H9 (cell line): Measurements from ENCODE around the gene ANKRD13D. TPM values are rescaled to one million over a fixed set of nuclear protein-coding genes. Genes with fewer than 3 reads are reported as not detected.

ENCODE experiments used
- DNase-seq: peaks from one replicate; pipeline ENCODE4 v3.0.0-alpha.2; 2017
- H2AFZ ChIP-seq: one replicate; pipeline ENCODE4 v1.6.1; 2013; ENCODE audit warnings: mild to moderate bottlenecking, low read length, control low read depth, moderate library complexity
- H2AK5ac ChIP-seq: 2 replicates; pipeline ENCODE4 v1.6.1; 2013; ENCODE audit warnings: low read length, control low read depth, mixed read lengths; ENCODE audit not compliant: insufficient read length
- H2BK120ac ChIP-seq: one replicate; pipeline ENCODE4 v1.6.1; 2013; ENCODE audit warnings: low read depth, mild to moderate bottlenecking, low read length, control low read depth, inconsistent platforms; ENCODE audit not compliant: poor library complexity, severe bottlenecking
- H2BK12ac ChIP-seq: 2 replicates; pipeline ENCODE4 v1.6.1; 2013; ENCODE audit warnings: low read length, control low read depth, mixed read lengths, low read depth; ENCODE audit not compliant: insufficient read length
- H2BK15ac ChIP-seq: 2 replicates; pipeline ENCODE4 v1.6.1; 2013; ENCODE audit warnings: low read depth, low read length, control low read depth
- H2BK20ac ChIP-seq: one replicate; pipeline ENCODE4 v1.6.1; 2013; ENCODE audit warnings: low read depth, mild to moderate bottlenecking, low read length, control low read depth, inconsistent platforms; ENCODE audit not compliant: poor library complexity, severe bottlenecking
- H2BK5ac ChIP-seq: 2 replicates; pipeline ENCODE4 v1.6.1; 2013; ENCODE audit warnings: low read length, control low read depth, mixed read lengths; ENCODE audit not compliant: insufficient read length
- H3K14ac ChIP-seq: 2 replicates; pipeline ENCODE4 v1.6.1; 2013; ENCODE audit warnings: low read length, control low read depth; ENCODE audit not compliant: insufficient read depth
- H3K18ac ChIP-seq: 2 replicates; pipeline ENCODE4 v1.6.1; 2013; ENCODE audit warnings: low read depth, mild to moderate bottlenecking, mixed read lengths, low read length, control low read depth; ENCODE audit not compliant: insufficient read length
- H3K23ac ChIP-seq: 2 replicates; pipeline ENCODE4 v1.6.1; 2013; ENCODE audit warnings: low read length, control low read depth, mixed read lengths, low read depth; ENCODE audit not compliant: insufficient read length
- H3K23me2 ChIP-seq: 2 replicates; pipeline ENCODE4 v1.6.1; 2013; ENCODE audit warnings: low read depth, mild to moderate bottlenecking, mixed read lengths, low read length, control low read depth; ENCODE audit not compliant: insufficient read length, poor library complexity, severe bottlenecking
- H3K27ac ChIP-seq: 2 replicates; pipeline ENCODE4 v1.5.1; 2013; ENCODE audit warnings: low read length, control low read depth, mixed read lengths, low read depth; ENCODE audit not compliant: insufficient read length
- H3K27me3 ChIP-seq: 2 replicates; pipeline ENCODE4 v1.6.1; 2013; ENCODE audit warnings: low read length, control low read depth, inconsistent platforms; ENCODE audit not compliant: insufficient read depth
- H3K4ac ChIP-seq: 2 replicates; pipeline ENCODE4 v1.6.1; 2013; ENCODE audit warnings: low read depth, mild to moderate bottlenecking, control low read depth, inconsistent platforms, low read length, moderate library complexity
- H3K4me1 ChIP-seq: 2 replicates; pipeline ENCODE4 v1.6.1; 2013; ENCODE audit warnings: low read length, control low read depth, inconsistent platforms; ENCODE audit not compliant: insufficient read depth
- H3K4me2 ChIP-seq: 2 replicates; pipeline ENCODE4 v1.6.1; 2013; ENCODE audit warnings: low read length, control low read depth, mixed read lengths; ENCODE audit not compliant: insufficient read length, insufficient read depth
- H3K56ac ChIP-seq: 2 replicates; pipeline ENCODE4 v1.6.1; 2013; ENCODE audit warnings: low read depth, mild to moderate bottlenecking, mixed read lengths, low read length, control low read depth; ENCODE audit not compliant: insufficient read length
- H3K79me1 ChIP-seq: 2 replicates; pipeline ENCODE4 v1.6.1; 2013; ENCODE audit warnings: low read depth, mild to moderate bottlenecking, moderate library complexity, low read length, control low read depth, inconsistent platforms; ENCODE audit not compliant: insufficient read depth, poor library complexity, severe bottlenecking
- H3K79me2 ChIP-seq: 2 replicates; pipeline ENCODE4 v1.6.1; 2013; ENCODE audit warnings: low read length, control low read depth, inconsistent platforms; ENCODE audit not compliant: insufficient read depth
- H3K9ac ChIP-seq: 2 replicates; pipeline ENCODE4 v1.6.1; 2013; ENCODE audit warnings: low read length, control low read depth, mixed read lengths; ENCODE audit not compliant: insufficient read length; ENCODE audit errors: extremely low read depth
- H3K9me3 ChIP-seq: one replicate; pipeline ENCODE4 v1.6.1; 2013; ENCODE audit warnings: low read depth, low read length, inconsistent platforms; ENCODE audit not compliant: control insufficient read depth
- H3T11ph ChIP-seq: one replicate; pipeline ENCODE4 v1.6.1; 2013; ENCODE audit warnings: mild to moderate bottlenecking, low read length, control low read depth, inconsistent platforms
- H4K20me1 ChIP-seq: one replicate; pipeline ENCODE4 v1.6.1; 2013; ENCODE audit not compliant: control insufficient read depth, insufficient read length, insufficient read depth
- H4K5ac ChIP-seq: 2 replicates; pipeline ENCODE4 v1.6.1; 2013; ENCODE audit warnings: low read depth, mild to moderate bottlenecking, mixed read lengths, low read length, control low read depth; ENCODE audit not compliant: insufficient read length
- H4K8ac ChIP-seq: replicated peaks from 2 replicates; pipeline ENCODE4 v1.6.1; 2013; ENCODE audit warnings: low read length, control low read depth, mixed read lengths, low read depth; ENCODE audit not compliant: insufficient read length
- H4K91ac ChIP-seq: 2 replicates; pipeline ENCODE4 v1.6.1; 2013; ENCODE audit warnings: low read depth, mild to moderate bottlenecking, moderate library complexity, mixed read lengths, low read length, control low read depth; ENCODE audit not compliant: insufficient read length
- H3K27ac Mint-ChIP-seq, 3 experiments: 2 replicates in 2 of 3; 3 replicates in 1 of 3; pipeline ENCODE4 v1.8.0; 2020 to 2021; ENCODE audit warnings: mixed read lengths in 3 of 3, mild to moderate bottlenecking in 1 of 3, moderate library complexity in 1 of 3
- H3K27me3 Mint-ChIP-seq: 2 replicates; pipeline ENCODE4 v1.8.0; 2021; ENCODE audit warnings: low read depth, mild to moderate bottlenecking, moderate library complexity, mixed read lengths
- H3K36me3 Mint-ChIP-seq, 3 experiments: 2 replicates in 2 of 3; 3 replicates in 1 of 3; pipeline ENCODE4 v1.8.0; 2020 to 2021; ENCODE audit warnings: low read depth in 3 of 3, mixed read lengths in 3 of 3; ENCODE audit not compliant: insufficient read depth in 1 of 3
- H3K4me1 Mint-ChIP-seq, 2 experiments: 2 replicates each; pipeline ENCODE4 v1.8.0; 2020; ENCODE audit warnings: mixed read lengths in 2 of 2
- H3K4me3 Mint-ChIP-seq, 2 experiments: 2 replicates in 1 of 2; 3 replicates in 1 of 2; pipeline ENCODE4 v1.8.0; 2020 to 2021; ENCODE audit warnings: mild to moderate bottlenecking in 2 of 2, mixed read lengths in 2 of 2, moderate library complexity in 1 of 2
- H3K9me3 Mint-ChIP-seq, 2 experiments: 2 replicates in 1 of 2; 3 replicates in 1 of 2; pipeline ENCODE4 v1.8.0; 2020; ENCODE audit warnings: mild to moderate bottlenecking in 2 of 2, mixed read lengths in 2 of 2, moderate library complexity in 1 of 2
- CTCF ChIP-seq: fragments of 200-600 bp; sonication (generic); conservative IDR thresholded peaks from 3 replicates; pipeline ENCODE4 v1.8.0; 2021; ENCODE audit warnings: antibody characterized with exemption, mild to moderate bottlenecking
- WGBS: extraction: QIAGEN DNeasy Blood & Tissue Kit; methylation state at CpG from one replicate; pipeline ENCODE4 v1.1.7; 2013; ENCODE audit warnings: missing lambda C conversion rate, low lambda C conversion rate, mixed read lengths; ENCODE audit not compliant: insufficient read length; ENCODE audit errors: extremely low coverage; 5-methylcytosine and 5-hydroxymethylcytosine counted together
- total RNA-seq: library from RNA; stranded (reverse); gene quantifications from 2 replicates; pipeline ENCODE4 v1.2.1, GENCODE V29; 2021

ANKRD13D gene
- total RNA-seq, 1 experiment from 2014 or later = 42.1 TPM

DNA sequence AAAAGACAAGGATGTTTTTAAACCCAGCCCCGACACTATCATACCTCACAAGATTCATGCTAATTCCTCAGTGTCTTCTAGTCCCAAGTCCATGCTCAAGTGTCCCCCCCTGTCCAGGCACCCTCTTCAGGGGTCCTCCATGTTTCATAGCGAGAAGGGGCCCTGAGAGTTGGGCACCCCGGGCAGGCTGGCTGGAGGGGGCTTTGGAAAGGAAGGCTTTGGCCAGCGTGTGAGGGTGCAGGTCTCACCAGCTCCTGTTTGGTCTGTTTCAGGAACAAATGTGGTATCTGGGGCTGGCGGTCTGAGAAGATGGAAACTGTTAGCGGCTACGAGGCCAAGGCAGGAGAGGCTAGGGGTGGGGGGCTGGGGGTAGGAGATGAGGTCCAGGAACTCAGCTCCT lies 9.7 kb downstream of the ANKRD13D start:
- no peak overlapping the region for H4K91ac ChIP-seq
- no peaks in the 10 kb centered on the region for H3K4me1 ChIP-seq
- H2BK5ac ChIP-seq = no peak overlapping the region
- no peak overlapping the region for H4K8ac ChIP-seq
- no peak overlapping the region for H2BK120ac ChIP-seq
- no peak overlapping the region for H2AK5ac ChIP-seq
- no peak for TF ChIP-seq CTCF
- H3K14ac ChIP-seq = no peak overlapping the region
- Mint-ChIP-seq H3K9me3 (peaks cover 16 to 21% of the 10 kb centered on the region in 2 experiments; a peak in 4 of 5 replicates), H3K27ac (no peak overlapping the region), H3K27me3 (no peaks in the 10 kb centered on the region), H3K4me3 (no peak overlapping the region), H3K4me1 (peaks cover 7 to 9% of the 10 kb centered on the region in 2 experiments; a peak in 3 of 4 replicates), H3K36me3 (peaks cover 26 to 53% (median 44%) of the 10 kb centered on the region in 3 experiments)
- no peak overlapping the region for H3T11ph ChIP-seq
- H3K23ac ChIP-seq = no peak overlapping the region
- no peaks in the 10 kb centered on the region for H3K79me1 ChIP-seq
- no peaks in the 10 kb centered on the region for H3K27me3 ChIP-seq
- WGBS = no CpG with 5 or more reads among the region's 7 CpGs
- no peak overlapping the region for H2BK20ac ChIP-seq
- no peak overlapping the region for H3K27ac ChIP-seq
- no peaks in the 10 kb centered on the region for H3K79me2 ChIP-seq
- DNase-seq = no peak
- H4K20me1 ChIP-seq = no peaks in the 10 kb centered on the region
- H2BK12ac ChIP-seq = no peak overlapping the region
- H3K18ac ChIP-seq = no peak overlapping the region
- no peak overlapping the region for H3K9ac ChIP-seq
- H2AFZ ChIP-seq = no peak overlapping the region
- H3K4ac ChIP-seq = no peak overlapping the region
- H3K23me2 ChIP-seq = peaks cover 8% of the 10 kb centered on the region
- H2BK15ac ChIP-seq = no peak overlapping the region
- no peak overlapping the region for H4K5ac ChIP-seq
- H3K56ac ChIP-seq = no peak overlapping the region
- no peaks in the 10 kb centered on the region for H3K9me3 ChIP-seq
- H3K4me2 ChIP-seq = no peak overlapping the region
